Peyer's patch (tissue), 4 donors: ENCODE measurements around the gene GPSM1. TPM values are rescaled to one million over a fixed set of nuclear protein-coding genes. Genes with fewer than 3 reads are reported as not detected.
"Not testable (repeated sequence)": the region's sequence is repeated elsewhere in the genome, so short reads cannot be mapped to it uniquely, and the experiment has no call there.

Source experiments
- DNase-seq, 3 donors: peaks; one replicate each; pipeline ENCODE4 v3.0.0-alpha.2; 2017 to 2019
- H3K27ac ChIP-seq, 4 donors: fragments of 200-600 bp; sonication (generic); one replicate each; pipeline ENCODE4 v1.5.1; 2016 to 2019
- H3K27me3 ChIP-seq, 2 donors: fragments of 200-600 bp; sonication (generic); one replicate each; pipeline ENCODE4 v1.5.1; 2019
- H3K36me3 ChIP-seq, 3 donors: fragments of 200-600 bp; sonication (generic); one replicate each; pipeline ENCODE4 v1.5.1; 2016 to 2019
- H3K4me1 ChIP-seq, 4 donors: fragments of 200-600 bp; sonication (generic); one replicate each; pipeline ENCODE4 v1.5.1; 2016 to 2019
- H3K4me3 ChIP-seq, 4 donors: fragments of 200-600 bp; sonication (generic); 1 replicate in 3 of 4; 2 replicates in 1 of 4; pipeline ENCODE4 v1.5.1; 2016 to 2019; ENCODE audit warnings: mild to moderate bottlenecking in 1 of 4
- H3K9me3 ChIP-seq, 4 donors: fragments of 200-600 bp; sonication (generic); one replicate each; pipeline ENCODE4 v1.5.1; 2016 to 2019; ENCODE audit warnings: mild to moderate bottlenecking in 1 of 4
- POLR2A ChIP-seq, 2 donors: fragments of 450-650 bp; IDR thresholded peaks; one replicate each; pipeline ENCODE4 v1.5.1; 2017; ENCODE audit warnings: antibody characterized with exemption in 2 of 2, mild to moderate bottlenecking in 2 of 2, moderate library complexity in 2 of 2
- total RNA-seq, 4 donors: library from RNA; depleted of rRNA; stranded (reverse); fragments of >200 nt; gene quantifications; one replicate each; pipeline ENCODE4 v1.1.0, GENCODE V29; 2016
- TF ChIP-seq, protein P1 (sequence below), 6 experiments: fragments of 450-650 bp in 4 of 6; fragments of 200-600 bp in 2 of 6; sonication (generic) in 1 of 6; IDR thresholded peaks; one replicate each; pipeline ENCODE4 v1.5.1; 2017 to 2019; ENCODE audit warnings: antibody characterized with exemption in 6 of 6, mild to moderate bottlenecking in 3 of 6, moderate library complexity in 1 of 6

Gene GPSM1
- total RNA-seq, 4 donors from 2014 or later, result 3.7 to 25.6 (median 6.0) TPM

DNA sequence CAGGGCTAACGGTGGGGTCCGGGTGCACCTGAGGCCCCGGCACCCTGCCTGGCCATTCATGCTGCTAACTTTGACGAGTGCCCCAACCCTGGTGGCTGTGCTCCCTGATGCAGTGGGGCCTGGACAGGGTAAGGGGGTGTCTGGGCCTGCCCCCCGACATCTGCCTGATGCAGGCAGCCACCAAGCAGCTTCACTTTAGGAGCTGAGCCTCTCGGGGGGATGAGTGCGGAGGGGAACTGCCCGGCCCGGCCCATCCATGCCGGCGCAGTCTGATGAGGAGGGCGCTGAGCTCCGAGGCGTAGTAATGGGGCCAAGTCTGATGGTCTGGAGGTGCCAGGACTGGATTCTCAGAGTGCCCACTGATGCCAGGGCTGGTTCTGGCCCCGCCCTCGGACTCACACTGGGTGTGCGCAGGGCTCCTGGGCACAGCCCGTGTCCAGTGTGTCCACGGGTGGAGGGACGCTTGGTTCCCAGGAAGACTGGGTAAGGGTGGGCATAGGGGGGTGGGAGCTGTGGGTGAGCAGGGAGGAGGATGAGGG, 19.7 kb downstream of the GPSM1 start:
- Histone ChIP-seq H3K4me1 (peaks cover 0 to 20% (median 3%) of the 10 kb centered on the region in 4 donors), H3K9me3 (no peaks in the 10 kb centered on the region), H3K4me3 (no peak overlapping the region), H3K27me3 (peaks cover 0 to 5% of the 10 kb centered on the region in 2 donors), H3K36me3 (no peaks in the 10 kb centered on the region), H3K27ac (no peak overlapping the region)
- TF ChIP-seq POLR2A (IDR thresholded peaks at IDR 0.05), result no peak
- TF ChIP-seq, protein P1, sequence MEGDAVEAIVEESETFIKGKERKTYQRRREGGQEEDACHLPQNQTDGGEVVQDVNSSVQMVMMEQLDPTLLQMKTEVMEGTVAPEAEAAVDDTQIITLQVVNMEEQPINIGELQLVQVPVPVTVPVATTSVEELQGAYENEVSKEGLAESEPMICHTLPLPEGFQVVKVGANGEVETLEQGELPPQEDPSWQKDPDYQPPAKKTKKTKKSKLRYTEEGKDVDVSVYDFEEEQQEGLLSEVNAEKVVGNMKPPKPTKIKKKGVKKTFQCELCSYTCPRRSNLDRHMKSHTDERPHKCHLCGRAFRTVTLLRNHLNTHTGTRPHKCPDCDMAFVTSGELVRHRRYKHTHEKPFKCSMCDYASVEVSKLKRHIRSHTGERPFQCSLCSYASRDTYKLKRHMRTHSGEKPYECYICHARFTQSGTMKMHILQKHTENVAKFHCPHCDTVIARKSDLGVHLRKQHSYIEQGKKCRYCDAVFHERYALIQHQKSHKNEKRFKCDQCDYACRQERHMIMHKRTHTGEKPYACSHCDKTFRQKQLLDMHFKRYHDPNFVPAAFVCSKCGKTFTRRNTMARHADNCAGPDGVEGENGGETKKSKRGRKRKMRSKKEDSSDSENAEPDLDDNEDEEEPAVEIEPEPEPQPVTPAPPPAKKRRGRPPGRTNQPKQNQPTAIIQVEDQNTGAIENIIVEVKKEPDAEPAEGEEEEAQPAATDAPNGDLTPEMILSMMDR (IDR thresholded peaks at IDR 0.05), result no peak
- no peak for DNase-seq

DNA sequence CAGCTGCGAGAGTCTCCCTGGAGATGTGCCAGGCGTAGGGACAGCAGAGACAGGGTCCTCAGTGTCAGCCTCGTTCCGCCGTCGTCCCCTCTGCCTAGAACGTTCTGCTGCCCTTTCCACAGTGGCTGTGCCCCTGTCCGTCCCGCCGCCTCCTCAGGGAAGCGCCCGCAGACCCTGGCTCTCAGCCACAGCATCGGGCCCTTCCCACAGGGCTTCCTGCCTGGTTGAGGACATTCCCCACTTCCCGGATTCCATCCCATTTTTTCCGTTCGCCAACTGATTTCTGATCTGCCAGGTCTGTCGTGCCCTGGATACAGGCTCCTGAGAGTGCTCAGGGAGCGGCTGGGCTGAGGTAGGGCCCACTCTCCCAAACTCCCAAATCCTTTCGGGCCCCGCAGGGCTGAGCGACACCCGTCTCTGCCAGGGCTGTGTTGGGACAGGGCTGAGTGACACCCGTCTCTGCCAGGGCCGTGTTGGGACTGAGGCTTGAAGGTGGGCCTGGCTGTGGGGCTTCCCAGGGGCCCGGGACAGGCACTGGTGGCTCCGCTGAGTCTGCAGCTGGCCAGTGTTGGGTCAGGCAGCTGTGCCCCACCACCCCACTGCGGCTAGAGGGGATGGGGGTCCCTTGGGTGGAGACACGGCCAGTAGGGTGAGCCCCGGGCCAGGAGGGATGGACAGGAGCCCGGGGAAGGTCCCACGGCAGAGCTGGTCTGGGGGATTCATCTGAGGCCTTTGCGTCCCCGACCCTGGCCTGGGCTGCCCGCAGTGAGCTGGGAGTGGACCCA, 20.3 kb downstream of the GPSM1 start:
- Histone ChIP-seq H3K9me3 (no peaks in the 10 kb centered on the region), H3K36me3 (no peaks in the 10 kb centered on the region), H3K4me1 (peaks cover 0 to 13% (median under 1%) of the 10 kb centered on the region in 4 donors), H3K4me3 (no peak overlapping the region), H3K27ac (no peak overlapping the region), H3K27me3 (no peaks in the 10 kb centered on the region)
- TF ChIP-seq, protein P1 (IDR thresholded peaks at IDR 0.05), result no peak
- TF ChIP-seq POLR2A (IDR thresholded peaks at IDR 0.05), result no peak
- no peak for DNase-seq

DNA sequence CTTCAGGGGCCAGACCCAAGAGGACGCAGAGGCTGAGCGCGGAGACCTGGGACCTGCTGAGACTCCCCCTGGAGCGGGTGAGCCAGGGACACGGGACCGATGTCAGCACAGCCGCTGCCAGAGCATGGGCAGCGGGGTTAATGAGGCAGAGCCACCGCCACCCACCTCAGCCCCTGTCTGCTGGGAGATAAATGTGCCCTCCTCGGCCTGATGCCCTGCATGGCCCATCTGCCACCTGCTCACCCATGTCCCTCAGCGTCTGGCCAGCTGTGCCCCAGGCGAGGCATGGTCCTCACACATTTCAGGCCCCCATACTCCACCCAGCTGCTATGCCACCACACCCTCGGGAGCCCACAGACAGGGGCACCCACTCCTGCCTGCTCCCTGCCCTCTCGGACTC, 21.4 kb downstream of the GPSM1 start:
- H3K4me1 ChIP-seq, result peaks cover 0 to 5% (median 0%) of the 10 kb centered on the region in 4 donors
- no peak for DNase-seq
- no peaks in the 10 kb centered on the region for H3K9me3 ChIP-seq
- H3K27ac ChIP-seq, result no peak overlapping the region
- TF ChIP-seq, protein P1 (IDR thresholded peaks at IDR 0.05), result no peak
- no peak for TF ChIP-seq POLR2A (IDR thresholded peaks at IDR 0.05)
- no peaks in the 10 kb centered on the region for H3K27me3 ChIP-seq
- no peak overlapping the region for H3K4me3 ChIP-seq
- no peaks in the 10 kb centered on the region for H3K36me3 ChIP-seq

DNA sequence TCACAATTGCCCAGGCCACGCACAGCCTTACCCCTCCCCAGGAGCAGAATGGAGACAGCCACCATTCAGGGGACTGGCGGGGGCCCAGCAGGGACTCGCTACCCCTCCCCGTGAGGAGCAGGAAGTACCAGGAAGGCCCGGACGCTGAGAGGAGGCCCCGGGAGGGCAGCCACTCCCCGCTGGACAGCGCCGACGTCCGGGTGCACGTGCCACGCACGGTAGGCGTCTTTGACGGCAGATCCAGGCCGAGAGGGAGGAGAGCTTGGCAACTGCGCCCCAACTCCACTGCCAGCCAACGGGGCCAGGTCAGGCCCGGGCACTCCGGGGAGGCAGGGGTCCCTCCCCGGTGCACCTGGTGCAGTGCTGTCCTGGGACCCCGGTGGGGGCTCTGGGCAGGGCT, 22.2 kb downstream of the GPSM1 start:
- Histone ChIP-seq H3K4me3 (no peak overlapping the region), H3K9me3 (no peaks in the 10 kb centered on the region), H3K27me3 (no peaks in the 10 kb centered on the region), H3K27ac (no peak overlapping the region), H3K4me1 (peaks cover 0 to 5% (median 0%) of the 10 kb centered on the region in 4 donors), H3K36me3 (no peaks in the 10 kb centered on the region)
- no peak for TF ChIP-seq POLR2A (IDR thresholded peaks at IDR 0.05)
- no peak for DNase-seq

DNA sequence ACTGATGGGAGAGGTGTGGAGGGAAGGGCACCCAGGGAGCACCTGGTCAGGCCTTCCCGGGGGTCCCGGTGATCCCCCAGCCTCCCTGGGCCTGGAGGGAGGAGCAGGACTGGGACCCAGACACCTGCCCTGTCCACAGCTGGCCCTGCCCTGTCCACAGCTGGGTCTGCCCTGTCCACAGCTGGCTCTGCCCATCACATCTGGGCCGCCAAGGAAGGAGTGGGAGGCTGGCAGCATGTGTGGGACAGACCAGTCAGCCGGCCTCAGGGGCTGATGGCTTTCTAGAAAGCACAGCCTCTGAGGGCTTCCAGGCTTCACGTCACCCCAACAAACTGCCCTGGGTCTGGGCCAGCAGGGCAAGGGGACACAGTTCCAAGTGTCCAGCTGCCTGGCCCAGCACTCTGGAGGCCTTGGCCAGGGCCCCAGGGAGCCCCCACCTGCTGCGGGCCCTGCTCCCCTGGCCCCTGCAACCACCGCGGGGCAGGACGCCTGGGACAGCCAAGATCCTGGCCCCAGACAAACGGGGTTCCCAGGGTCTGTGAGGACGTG, 24.0 kb downstream of the GPSM1 start:
- Histone ChIP-seq H3K27ac (no peak overlapping the region), H3K27me3 (no peaks in the 10 kb centered on the region), H3K4me3 (no peak overlapping the region), H3K36me3 (no peaks in the 10 kb centered on the region), H3K9me3 (no peaks in the 10 kb centered on the region), H3K4me1 (peaks cover 0 to under 1% (median 0%) of the 10 kb centered on the region in 4 donors)
- no peak for DNase-seq
- no peak for TF ChIP-seq POLR2A (IDR thresholded peaks at IDR 0.05)
- TF ChIP-seq, protein P1 (IDR thresholded peaks at IDR 0.05), result no peak

DNA sequence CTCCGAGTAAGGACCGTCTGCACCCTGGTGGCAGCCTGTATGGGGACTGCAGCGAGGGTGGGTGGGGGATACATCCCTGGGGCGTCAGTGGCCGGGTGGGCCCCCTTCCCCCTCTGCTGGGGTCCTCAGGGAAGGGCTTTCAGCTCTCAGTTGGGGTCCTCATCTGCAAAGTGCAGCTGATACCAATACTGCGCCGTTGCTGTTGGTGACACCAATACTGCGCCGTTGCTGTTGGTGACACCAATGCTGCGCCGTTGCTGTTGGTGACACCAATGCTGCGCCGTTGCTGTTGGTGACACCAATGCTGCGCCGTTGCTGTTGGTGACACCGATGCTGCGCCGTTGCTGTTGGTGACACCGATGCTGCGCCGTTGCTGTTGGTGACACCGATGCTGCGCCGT, 24.5 kb downstream of the GPSM1 start:
- not testable (repeated sequence) for H3K4me3 ChIP-seq

More for the DNA sequence above, 24.5 kb downstream of the GPSM1 start:
- H3K27me3 ChIP-seq, H3K9me3 ChIP-seq, DNase-seq, H3K36me3 ChIP-seq, H3K4me1 ChIP-seq, H3K27ac ChIP-seq: not testable (repeated sequence)
